ENCODE results near the gene BRD4.

DNA sequence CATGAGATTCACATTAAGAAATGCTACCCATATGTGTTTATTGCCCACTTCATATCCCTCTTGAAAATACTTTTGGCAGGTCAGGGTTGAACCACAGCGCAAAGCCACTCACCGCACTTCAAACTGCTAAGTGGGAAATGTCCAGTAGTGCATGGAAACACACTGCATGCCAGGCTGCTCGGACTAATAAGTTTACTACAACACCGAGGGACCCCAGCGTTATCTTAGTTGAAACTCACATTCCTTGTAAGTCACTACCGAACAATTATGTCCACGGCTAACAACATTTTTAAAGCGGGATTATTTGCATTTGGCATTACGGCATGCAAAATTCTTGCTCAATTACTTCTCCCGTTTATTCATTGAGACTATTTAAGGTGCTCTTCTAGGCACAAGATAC lies 4.0 kb downstream of the BRD4 start:
- TF ChIP-seq FOXP2 (optimal IDR thresholded peaks at IDR 0.05; ENCODE audit: control extremely low read depth, extremely low read length, insufficient read depth) (no peak), POLR2AphosphoS5 (IDR thresholded peaks at IDR 0.05; ENCODE audit: borderline replicate concordance, low read depth, low read length) (no peak), EZH2 (IDR thresholded peaks at IDR 0.05) (no peak)
